Measurements from ENCODE around the gene HORMAD2. TPM values are rescaled to one million over a fixed set of nuclear protein-coding genes. Genes with fewer than 3 reads are reported as not detected.
A peak's percentile ranks its signal among the peaks of the same experiment; 100 is the strongest.

HORMAD2 gene
- total RNA-seq, 1 experiment from 2014 or later: not detected

DNA sequence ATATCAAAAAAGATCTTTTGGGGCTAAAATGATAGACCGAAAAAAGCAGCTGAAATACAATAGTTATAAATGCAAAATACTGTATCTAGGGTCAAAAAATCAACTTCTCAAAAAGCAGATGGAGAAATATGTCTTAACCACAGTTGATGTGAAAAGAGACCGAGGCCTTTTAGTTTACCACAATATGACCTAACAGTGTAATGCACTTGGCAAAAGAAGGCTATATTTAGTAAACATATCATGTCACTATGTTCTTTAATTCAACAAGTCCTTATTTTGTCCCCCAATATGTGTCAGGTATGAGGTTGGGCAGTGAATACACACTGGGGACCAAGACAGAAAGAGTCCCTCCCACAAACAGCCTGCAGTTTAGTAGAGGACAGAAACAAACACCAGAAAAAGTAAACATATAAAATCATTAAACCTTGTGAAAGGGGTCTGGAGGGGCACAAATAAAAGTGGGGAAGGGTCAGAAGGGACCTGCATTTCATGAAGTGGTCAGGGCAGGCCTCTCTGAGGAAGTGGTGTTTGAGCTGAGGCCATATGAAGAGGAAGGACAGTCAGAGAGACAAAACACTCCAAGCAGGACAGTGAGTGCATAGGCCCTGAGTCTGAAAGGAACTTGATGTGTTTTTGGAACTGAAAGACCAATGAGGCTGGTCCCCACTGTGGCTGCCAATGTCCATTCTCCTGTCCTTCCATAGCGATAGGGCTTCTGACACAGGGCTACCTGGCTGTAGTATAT, 112.9 kb downstream of the HORMAD2 start:
- TF ChIP-seq CTCF (conservative IDR thresholded peaks at IDR 0.05; ENCODE audit: low read depth, low read length): no peak
- no peak for TF ChIP-seq EZH2 (IDR thresholded peaks at IDR 0.05; ENCODE audit: low read length, unreplicated experiment)
- no peak for TF ChIP-seq EZH2phosphoT487 (IDR thresholded peaks at IDR 0.05; ENCODE audit: borderline replicate concordance, low read length)
- H3K4me1 ChIP-seq (ENCODE audit: insufficient read depth, low read length): peaks cover 61% of the 10 kb centered on the region
- H3K4me3 ChIP-seq (ENCODE audit: low read length): no peak overlapping the region
- H3K9me2 ChIP-seq (replicated peaks; ENCODE audit: low read length): no peaks in the 10 kb centered on the region
- H3K79me2 ChIP-seq (ENCODE audit: low read length): no peaks in the 10 kb centered on the region
- peaks cover 25% of the 10 kb centered on the region for H3F3A ChIP-seq (ENCODE audit: low read length, unreplicated experiment)
- H2AFZ ChIP-seq (ENCODE audit: low read length): no peak overlapping the region
- peak overlapping the region; percentile 23; the same call in 1 of the 2 replicates for H3K4me2 ChIP-seq (ENCODE audit: low read length)
- no peak for ATAC-seq
- intact Hi-C loops (cut with micrococcal nuclease): no loop called here
- H3K27me3 ChIP-seq (ENCODE audit: low read length): no peaks in the 10 kb centered on the region
- H3K27ac ChIP-seq (ENCODE audit: low read length): peak overlapping the region; percentile 99
- H3K9me3 ChIP-seq (ENCODE audit: low read length): no peaks in the 10 kb centered on the region
- H4K20me1 ChIP-seq (ENCODE audit: low read length): no peaks in the 10 kb centered on the region
- TSS peak; percentile 31 for BruUV-seq (replicated peaks)
- peak overlapping the region; percentile 92 for H3K9ac ChIP-seq (ENCODE audit: low read length)
- ChIA-PET CTCF (no interaction called here), POLR2A (ENCODE audit: unreplicated experiment) (no interaction called here)
- H3K36me3 ChIP-seq (ENCODE audit: low read depth, low read length): no peaks in the 10 kb centered on the region
- no peak for DNase-seq

GRCh38 chr22:30195245-30196140, 115.2 kb downstream of the HORMAD2 start:
- BruUV-seq (replicated peaks): TSS peak; percentile 78
- TF ChIP-seq EZH2phosphoT487 (IDR thresholded peaks at IDR 0.05; ENCODE audit: borderline replicate concordance, low read length) (no peak), EZH2 (IDR thresholded peaks at IDR 0.05; ENCODE audit: low read length, unreplicated experiment) (no peak), CTCF (conservative IDR thresholded peaks at IDR 0.05; ENCODE audit: low read depth, low read length) (no peak)
- ChIA-PET POLR2A (ENCODE audit: unreplicated experiment) (interaction anchor here (0.8 to 1.7 kb wide), 6 partner anchors 10 to 54 kb away, joined by 3 to 17 read pairs (median 5); no protein-coding TSS in a partner anchor), CTCF (interaction anchor here (0.5 kb wide), 1 partner anchor 83 kb away, joined by 3 read pairs; no protein-coding TSS in a partner anchor)
- ATAC-seq (no peak; the same call in 1 of the 2 replicates), DNase-seq (peak; percentile 96)
- H3K4me2 ChIP-seq (ENCODE audit: low read length): peak overlapping the region; percentile 38
- no peak overlapping the region for H2AFZ ChIP-seq (ENCODE audit: low read length)
- H3K9me3 ChIP-seq (ENCODE audit: low read length): no peaks in the 10 kb centered on the region
- H4K20me1 ChIP-seq (ENCODE audit: low read length): no peaks in the 10 kb centered on the region
- H3K4me1 ChIP-seq (ENCODE audit: insufficient read depth, low read length): peaks cover 61% of the 10 kb centered on the region
- peaks cover 25% of the 10 kb centered on the region for H3F3A ChIP-seq (ENCODE audit: low read length, unreplicated experiment)
- peak overlapping the region; percentile 92 for H3K9ac ChIP-seq (ENCODE audit: low read length)
- H3K4me3 ChIP-seq (ENCODE audit: low read length): no peak overlapping the region
- intact Hi-C loops (cut with micrococcal nuclease): loop anchor here (1.0 to 2.0 kb wide), 3 partner anchors 10 to 58 kb away; no protein-coding TSS in a partner anchor
- H3K27ac ChIP-seq (ENCODE audit: low read length): peak overlapping the region; percentile 99
- no peaks in the 10 kb centered on the region for H3K27me3 ChIP-seq (ENCODE audit: low read length)
- H3K36me3 ChIP-seq (ENCODE audit: low read depth, low read length): no peaks in the 10 kb centered on the region
- no peaks in the 10 kb centered on the region for H3K9me2 ChIP-seq (replicated peaks; ENCODE audit: low read length)
- no peaks in the 10 kb centered on the region for H3K79me2 ChIP-seq (ENCODE audit: low read length)

Data from PC-3 (cell line).